OCI-LY3 (cell line): Measurements from ENCODE around the gene PCBP2.

Experiments used
- H2AFZ ChIP-seq: fragments of 200-600, 300-600 bp; shearing (Covaris generic); 2 replicates; pipeline ENCODE4 v1.6.0; 2014; ENCODE audit warnings: antibody characterized with exemption, low read depth, low read length
- H3K27ac ChIP-seq: fragments of 200-600, 300-600 bp; sonication (generic); 2 replicates; pipeline ENCODE4 v1.5.1; 2014; ENCODE audit warnings: mild to moderate bottlenecking, low read length, moderate library complexity, mixed read lengths
- H3K27me3 ChIP-seq: fragments of 200-600, 300-600 bp; sonication (generic); 2 replicates; pipeline ENCODE4 v1.6.1; 2014; ENCODE audit warnings: low read depth, low read length, mixed read lengths
- H3K36me3 ChIP-seq: fragments of 200-600, 300-600 bp; sonication (generic); replicated peaks from 2 replicates; pipeline ENCODE3; 2014; ENCODE audit warnings: low read depth, low read length, mixed read lengths
- H3K4me1 ChIP-seq: fragments of 300-600, 200-600 bp; sonication (generic); 2 replicates; pipeline ENCODE4 v1.6.1; 2014; ENCODE audit warnings: low read length, mixed read lengths
- H3K4me2 ChIP-seq: fragments of 200-600, 300-600 bp; sonication (generic); 2 replicates; pipeline ENCODE4 v1.6.1; 2014; ENCODE audit warnings: low read length, mixed read lengths
- H3K4me3 ChIP-seq: fragments of 300-600, 200-600 bp; sonication (generic); 2 replicates; pipeline ENCODE4 v1.5.1; 2014; ENCODE audit warnings: antibody characterized with exemption, mild to moderate bottlenecking, low read length, moderate library complexity
- H3K79me2 ChIP-seq: fragments of 300-600, 200-600 bp; shearing (Covaris generic); 2 replicates; pipeline ENCODE4 v1.6.1; 2014; ENCODE audit warnings: mild to moderate bottlenecking, low read length, mixed read lengths
- H3K9ac ChIP-seq: fragments of 300-600, 200-600 bp; shearing (Covaris generic); 2 replicates; pipeline ENCODE4 v1.6.0; 2014; ENCODE audit warnings: mild to moderate bottlenecking, low read length, moderate library complexity
- H3K9me3 ChIP-seq: fragments of 200-600, 300-600 bp; shearing (Covaris generic); 2 replicates; pipeline ENCODE4 v1.6.1; 2014; ENCODE audit warnings: low read length, mixed read lengths; ENCODE audit not compliant: insufficient read depth
- H4K20me1 ChIP-seq: fragments of 200-600, 300-600 bp; sonication (generic); 2 replicates; pipeline ENCODE4 v1.6.1; 2016; ENCODE audit warnings: low read length, mixed read lengths; ENCODE audit not compliant: insufficient read depth
- CTCF ChIP-seq: fragments of 200-600, 300-600 bp; sonication (generic); IDR thresholded peaks from 2 replicates; pipeline ENCODE4 v1.5.1; 2014; ENCODE audit warnings: antibody characterized with exemption, low read length, low read depth
- EZH2phosphoT487 ChIP-seq: fragments of 200-600 bp; shearing (Covaris generic); IDR thresholded peaks from 2 replicates; pipeline ENCODE4 v1.6.1; 2018; ENCODE audit warnings: antibody characterized with exemption, mixed run types, low read depth

The PCBP2 gene

GRCh38 chr12:53467880-53468279 is 16.0 kb downstream of the PCBP2 start:
- Histone ChIP-seq H3K9me3 (no peaks in the 10 kb centered on the region), H4K20me1 (peaks cover 45% of the 10 kb centered on the region), H3K4me2 (no peak overlapping the region), H3K27me3 (no peaks in the 10 kb centered on the region), H3K4me1 (no peaks in the 10 kb centered on the region), H3K36me3 (peaks cover 83% of the 10 kb centered on the region), H3K27ac (no peak overlapping the region), H3K9ac (no peak overlapping the region), H2AFZ (no peak overlapping the region), H3K4me3 (no peak overlapping the region), H3K79me2 (peaks cover 68% of the 10 kb centered on the region)
- TF ChIP-seq EZH2phosphoT487: no peak
- TF ChIP-seq CTCF: no peak

- no peak overlapping the region for H3K4me2 ChIP-seq
- no peaks in the 10 kb centered on the region for H3K9me3 ChIP-seq
- no peak overlapping the region for H3K9ac ChIP-seq
- peaks cover 68% of the 10 kb centered on the region for H3K79me2 ChIP-seq
- TF ChIP-seq EZH2phosphoT487 (no peak), CTCF (no peak)
- H3K36me3 ChIP-seq: peaks cover 82% of the 10 kb centered on the region
- H3K27ac ChIP-seq: no peak overlapping the region
- no peaks in the 10 kb centered on the region for H3K4me1 ChIP-seq
- H3K4me3 ChIP-seq: no peak overlapping the region
- H4K20me1 ChIP-seq: peaks cover 42% of the 10 kb centered on the region
- H3K27me3 ChIP-seq: no peaks in the 10 kb centered on the region
- no peak overlapping the region for H2AFZ ChIP-seq
Observed at GRCh38 chr12:53468282-53468681, 16.4 kb downstream of the PCBP2 start.

- Histone ChIP-seq H3K27me3 (no peaks in the 10 kb centered on the region), H3K4me3 (no peak overlapping the region), H2AFZ (no peak overlapping the region), H3K27ac (no peak overlapping the region), H3K79me2 (peaks cover 70% of the 10 kb centered on the region), H3K4me2 (no peak overlapping the region), H3K36me3 (peaks cover 83% of the 10 kb centered on the region), H3K9me3 (no peaks in the 10 kb centered on the region), H4K20me1 (peaks cover 45% of the 10 kb centered on the region), H3K9ac (no peak overlapping the region), H3K4me1 (no peaks in the 10 kb centered on the region)
- no peak for TF ChIP-seq CTCF
- TF ChIP-seq EZH2phosphoT487: no peak
Observed at GRCh38 chr12:53472056-53472582, 20.2 kb downstream of the PCBP2 start.

- no peaks in the 10 kb centered on the region for H3K27me3 ChIP-seq
- no peak overlapping the region for H3K27ac ChIP-seq
- no peaks in the 10 kb centered on the region for H3K9me3 ChIP-seq
- no peak overlapping the region for H3K9ac ChIP-seq
- no peak overlapping the region for H3K4me2 ChIP-seq
- peaks cover 67% of the 10 kb centered on the region for H3K79me2 ChIP-seq
- no peak overlapping the region for H3K4me3 ChIP-seq
- peaks cover 80% of the 10 kb centered on the region for H3K36me3 ChIP-seq
- H2AFZ ChIP-seq: no peak overlapping the region
- no peak for TF ChIP-seq CTCF
- no peak for TF ChIP-seq EZH2phosphoT487
- H3K4me1 ChIP-seq: no peaks in the 10 kb centered on the region
- H4K20me1 ChIP-seq: peaks cover 58% of the 10 kb centered on the region
Observed at GRCh38 chr12:53474077-53474476, 22.2 kb downstream of the PCBP2 start.
